Measurements from ENCODE around the gene TANC1. TPM values are rescaled to one million over a fixed set of nuclear protein-coding genes. Genes with fewer than 3 reads are reported as not detected.

Gene TANC1
- total and polyA plus RNA-seq, 3 donors from 2014 or later: 8.6 to 19.3 (median 16.2) TPM

DNA sequence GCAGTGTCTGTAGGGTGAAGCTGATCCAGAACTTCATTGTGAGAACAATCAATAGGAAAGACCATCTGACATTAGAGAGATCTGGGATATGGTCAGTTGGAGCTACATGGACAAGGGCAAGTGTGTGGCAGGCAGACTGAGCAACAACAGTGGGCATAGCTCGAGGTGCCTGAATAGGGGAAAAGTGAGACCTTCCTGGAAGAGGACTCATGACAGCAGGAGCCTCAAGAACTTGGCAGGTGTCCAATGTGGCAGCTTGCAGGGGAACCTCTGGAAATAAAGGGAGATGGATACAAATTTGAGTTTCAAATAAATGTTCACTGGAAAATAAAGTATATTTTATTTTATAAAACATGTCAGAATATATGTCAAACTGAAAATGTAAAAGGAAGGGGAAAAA lies 117.9 kb downstream of the TANC1 start:
- H3K36me3 ChIP-seq (ENCODE audit: low read depth, missing control alignments): no peaks in the 10 kb centered on the region
- 36 to 58% methylated on average over 1 of the region's 1 CpG for WGBS, 2 donors
- no peak for TF ChIP-seq POLR2A (IDR thresholded peaks at IDR 0.05)
- no peak for TF ChIP-seq CTCF (IDR thresholded peaks at IDR 0.05)
- no peak overlapping the region for H3K27ac ChIP-seq
- no peak for DNase-seq
- no peaks in the 10 kb centered on the region for H3K9me3 ChIP-seq
- no peaks in the 10 kb centered on the region for H3K27me3 ChIP-seq
- intact Hi-C loops (cut with DNase I; ENCODE audit: low total_unique reads): no loop called here
- H3K4me1 ChIP-seq: peaks cover 19% of the 10 kb centered on the region
- no peak overlapping the region for H3K4me3 ChIP-seq

DNA sequence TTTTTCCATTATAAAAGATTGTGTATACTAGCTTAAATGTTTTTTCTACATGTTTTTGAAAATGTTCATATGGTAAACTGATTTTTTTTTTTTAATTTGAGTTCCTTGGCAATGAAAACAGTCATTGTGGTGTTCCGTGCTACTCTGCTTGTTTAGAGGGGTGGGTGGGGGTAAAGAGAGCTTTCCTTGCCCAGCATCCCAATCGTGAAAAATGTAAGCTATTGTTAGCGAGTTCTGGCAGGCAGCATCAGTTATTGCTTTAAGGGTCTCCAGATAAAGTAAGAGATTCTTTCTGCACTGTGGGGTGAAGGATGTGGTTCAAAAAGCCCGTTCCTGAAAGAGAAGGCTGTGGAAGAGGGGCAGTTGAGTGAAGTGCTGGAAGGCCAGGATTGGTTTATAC lies 118.4 kb downstream of the TANC1 start:
- Histone ChIP-seq H3K4me1 (peaks cover 24% of the 10 kb centered on the region), H3K27ac (no peak overlapping the region), H3K9me3 (no peaks in the 10 kb centered on the region)

GRCh38 chr2:159088906-159089305 lies 120.5 kb downstream of the TANC1 start:
- no peak for DNase-seq
- Histone ChIP-seq H3K27me3 (no peaks in the 10 kb centered on the region), H3K4me1 (peaks cover 32% of the 10 kb centered on the region), H3K36me3 (ENCODE audit: low read depth, missing control alignments) (no peaks in the 10 kb centered on the region), H3K9me3 (no peaks in the 10 kb centered on the region), H3K27ac (no peak overlapping the region), H3K4me3 (no peak overlapping the region)
- TF ChIP-seq CTCF (IDR thresholded peaks at IDR 0.05) (no peak), POLR2A (IDR thresholded peaks at IDR 0.05) (no peak)
- 36 to 58% methylated on average over 1 of the region's 1 CpG for WGBS, 2 donors
- intact Hi-C loops (cut with DNase I; ENCODE audit: low total_unique reads): no loop called here

More for the DNA sequence above, 118.4 kb downstream of the TANC1 start:
- 58 to 72% methylated on average over 4 of the region's 4 CpGs for WGBS, 2 donors
- Histone ChIP-seq H3K4me3 (no peak overlapping the region), H3K27me3 (no peaks in the 10 kb centered on the region), H3K36me3 (ENCODE audit: low read depth, missing control alignments) (no peaks in the 10 kb centered on the region)
- TF ChIP-seq POLR2A (IDR thresholded peaks at IDR 0.05): no peak
- no peak for TF ChIP-seq CTCF (IDR thresholded peaks at IDR 0.05)
- no peak for DNase-seq
- intact Hi-C loops (cut with DNase I; ENCODE audit: low total_unique reads): no loop called here

DNA sequence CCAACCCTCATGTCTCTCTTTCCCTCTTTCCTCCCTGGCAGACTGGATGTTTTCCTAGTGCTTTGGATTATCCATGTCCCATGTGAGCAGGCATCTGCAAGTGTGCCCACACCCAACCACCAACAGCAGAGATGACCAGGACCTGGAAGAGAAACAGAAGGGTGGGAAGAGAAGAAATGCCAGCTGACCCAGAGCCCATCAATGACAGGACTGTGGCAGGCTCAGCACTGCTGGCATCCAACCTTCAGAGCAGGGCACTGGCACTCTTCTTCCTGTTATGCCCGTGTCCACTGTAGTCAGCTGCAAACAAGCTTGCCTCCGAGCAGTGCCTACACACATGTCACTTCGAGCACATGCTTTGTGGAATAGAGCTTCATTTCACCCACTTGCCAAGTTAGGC lies 121.1 kb downstream of the TANC1 start:
- H3K4me1 ChIP-seq: peaks cover 34% of the 10 kb centered on the region
- no peak overlapping the region for H3K4me3 ChIP-seq
- H3K9me3 ChIP-seq: no peaks in the 10 kb centered on the region
- TF ChIP-seq POLR2A (IDR thresholded peaks at IDR 0.05) (no peak), CTCF (IDR thresholded peaks at IDR 0.05) (no peak)
- intact Hi-C loops (cut with DNase I; ENCODE audit: low total_unique reads): no loop called here
- no peaks in the 10 kb centered on the region for H3K27me3 ChIP-seq
- H3K27ac ChIP-seq: peak overlapping the region in 1 of 2 donors; percentile 39
- DNase-seq: no peak
- 88% methylated on average over 3 of the region's 3 CpGs for WGBS, 2 donors
- H3K36me3 ChIP-seq (ENCODE audit: low read depth, missing control alignments): no peaks in the 10 kb centered on the region

DNA sequence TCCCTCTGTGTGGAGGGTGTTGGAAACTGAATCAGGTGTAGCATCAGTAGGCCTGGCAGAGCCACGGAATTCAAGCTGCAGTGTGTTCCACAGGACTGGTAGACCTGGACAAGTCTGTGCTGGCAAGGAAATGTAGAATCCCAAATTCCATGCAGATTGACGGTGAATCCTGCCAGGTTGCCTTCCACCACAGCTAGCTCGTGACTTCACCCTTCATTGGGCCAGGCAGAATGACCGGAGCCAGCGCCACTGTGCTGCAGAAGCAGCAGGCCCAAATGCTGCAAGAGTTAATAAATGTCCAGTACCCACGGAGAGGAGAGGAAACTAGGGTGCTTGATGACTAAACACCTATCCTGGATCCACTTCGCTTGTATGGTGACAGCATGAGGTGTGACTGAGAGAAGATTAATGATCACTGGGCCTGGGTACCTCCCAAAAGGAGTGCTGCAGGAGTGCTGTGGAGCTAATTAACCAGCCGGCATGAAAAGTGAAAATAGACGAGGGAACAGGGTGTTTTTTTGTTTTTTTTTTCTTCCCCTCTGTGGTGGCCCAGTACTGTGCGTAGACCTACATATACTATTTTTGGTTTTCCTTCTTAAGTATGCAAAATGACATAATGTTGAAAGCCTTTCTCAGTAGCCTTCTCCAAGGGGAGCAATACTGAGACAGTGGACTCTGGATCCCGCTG lies 122.2 kb downstream of the TANC1 start:
- Histone ChIP-seq H3K4me1 (peaks cover 29% of the 10 kb centered on the region), H3K9me3 (no peaks in the 10 kb centered on the region), H3K4me3 (no peak overlapping the region), H3K27ac (peak overlapping the region in 1 of 2 donors; percentile 70), H3K27me3 (no peaks in the 10 kb centered on the region), H3K36me3 (ENCODE audit: low read depth, missing control alignments) (no peaks in the 10 kb centered on the region)
- no peak for TF ChIP-seq POLR2A (IDR thresholded peaks at IDR 0.05)
- no peak for TF ChIP-seq CTCF (IDR thresholded peaks at IDR 0.05)
- no peak for DNase-seq
- intact Hi-C loops (cut with DNase I; ENCODE audit: low total_unique reads): no loop called here
- 55 to 67% methylated on average over 9 to 11 of the region's 11 CpGs for WGBS, 2 donors

All from testis (tissue), 3 donors.